ENCODE results near the gene ZBTB5. TPM values are rescaled to one million over a fixed set of nuclear protein-coding genes. Genes with fewer than 3 reads are reported as not detected.

Gene ZBTB5
- total and polyA plus RNA-seq, 2 of the 8 experiments (the other 6 are each of a cell fraction or from before 2014, with no cell fraction given): 13.3 to 14.5 TPM

DNA sequence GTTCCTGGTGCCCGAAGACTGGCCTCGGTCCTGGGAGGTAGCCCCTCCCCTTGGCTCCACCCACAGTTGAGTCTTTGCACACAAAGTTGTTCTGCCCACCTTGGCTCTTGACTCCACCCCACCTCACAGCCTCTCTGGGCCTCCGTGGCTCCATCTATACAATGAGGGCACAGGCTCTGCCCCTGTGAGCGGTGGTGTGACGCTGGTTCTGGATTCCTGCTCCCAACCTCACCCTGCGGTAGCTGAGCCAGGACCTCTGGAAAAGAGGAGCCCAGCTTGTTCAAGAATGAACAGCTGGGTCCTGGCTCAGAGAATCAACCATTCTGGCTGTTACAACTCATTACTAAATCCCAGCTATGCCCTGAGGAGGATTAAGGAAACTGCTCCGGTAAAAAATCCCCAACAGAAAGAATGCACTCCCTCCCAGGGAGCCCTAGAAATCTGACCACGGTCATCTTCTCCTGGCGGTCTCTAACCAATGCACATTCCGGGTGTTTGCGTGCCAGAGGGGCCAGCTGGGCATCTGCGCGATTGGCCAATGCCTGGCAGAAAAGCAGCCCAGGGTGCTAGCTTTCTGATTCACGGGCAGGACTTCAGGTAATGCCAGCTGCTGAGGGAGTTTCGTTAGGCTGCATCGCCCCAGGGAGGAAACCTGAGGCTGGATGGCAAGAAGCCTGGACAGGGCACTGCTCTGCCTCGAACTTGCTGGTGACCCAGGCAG lies 52.7 kb downstream of the ZBTB5 start (continued):
- TF ChIP-seq, protein P1, sequence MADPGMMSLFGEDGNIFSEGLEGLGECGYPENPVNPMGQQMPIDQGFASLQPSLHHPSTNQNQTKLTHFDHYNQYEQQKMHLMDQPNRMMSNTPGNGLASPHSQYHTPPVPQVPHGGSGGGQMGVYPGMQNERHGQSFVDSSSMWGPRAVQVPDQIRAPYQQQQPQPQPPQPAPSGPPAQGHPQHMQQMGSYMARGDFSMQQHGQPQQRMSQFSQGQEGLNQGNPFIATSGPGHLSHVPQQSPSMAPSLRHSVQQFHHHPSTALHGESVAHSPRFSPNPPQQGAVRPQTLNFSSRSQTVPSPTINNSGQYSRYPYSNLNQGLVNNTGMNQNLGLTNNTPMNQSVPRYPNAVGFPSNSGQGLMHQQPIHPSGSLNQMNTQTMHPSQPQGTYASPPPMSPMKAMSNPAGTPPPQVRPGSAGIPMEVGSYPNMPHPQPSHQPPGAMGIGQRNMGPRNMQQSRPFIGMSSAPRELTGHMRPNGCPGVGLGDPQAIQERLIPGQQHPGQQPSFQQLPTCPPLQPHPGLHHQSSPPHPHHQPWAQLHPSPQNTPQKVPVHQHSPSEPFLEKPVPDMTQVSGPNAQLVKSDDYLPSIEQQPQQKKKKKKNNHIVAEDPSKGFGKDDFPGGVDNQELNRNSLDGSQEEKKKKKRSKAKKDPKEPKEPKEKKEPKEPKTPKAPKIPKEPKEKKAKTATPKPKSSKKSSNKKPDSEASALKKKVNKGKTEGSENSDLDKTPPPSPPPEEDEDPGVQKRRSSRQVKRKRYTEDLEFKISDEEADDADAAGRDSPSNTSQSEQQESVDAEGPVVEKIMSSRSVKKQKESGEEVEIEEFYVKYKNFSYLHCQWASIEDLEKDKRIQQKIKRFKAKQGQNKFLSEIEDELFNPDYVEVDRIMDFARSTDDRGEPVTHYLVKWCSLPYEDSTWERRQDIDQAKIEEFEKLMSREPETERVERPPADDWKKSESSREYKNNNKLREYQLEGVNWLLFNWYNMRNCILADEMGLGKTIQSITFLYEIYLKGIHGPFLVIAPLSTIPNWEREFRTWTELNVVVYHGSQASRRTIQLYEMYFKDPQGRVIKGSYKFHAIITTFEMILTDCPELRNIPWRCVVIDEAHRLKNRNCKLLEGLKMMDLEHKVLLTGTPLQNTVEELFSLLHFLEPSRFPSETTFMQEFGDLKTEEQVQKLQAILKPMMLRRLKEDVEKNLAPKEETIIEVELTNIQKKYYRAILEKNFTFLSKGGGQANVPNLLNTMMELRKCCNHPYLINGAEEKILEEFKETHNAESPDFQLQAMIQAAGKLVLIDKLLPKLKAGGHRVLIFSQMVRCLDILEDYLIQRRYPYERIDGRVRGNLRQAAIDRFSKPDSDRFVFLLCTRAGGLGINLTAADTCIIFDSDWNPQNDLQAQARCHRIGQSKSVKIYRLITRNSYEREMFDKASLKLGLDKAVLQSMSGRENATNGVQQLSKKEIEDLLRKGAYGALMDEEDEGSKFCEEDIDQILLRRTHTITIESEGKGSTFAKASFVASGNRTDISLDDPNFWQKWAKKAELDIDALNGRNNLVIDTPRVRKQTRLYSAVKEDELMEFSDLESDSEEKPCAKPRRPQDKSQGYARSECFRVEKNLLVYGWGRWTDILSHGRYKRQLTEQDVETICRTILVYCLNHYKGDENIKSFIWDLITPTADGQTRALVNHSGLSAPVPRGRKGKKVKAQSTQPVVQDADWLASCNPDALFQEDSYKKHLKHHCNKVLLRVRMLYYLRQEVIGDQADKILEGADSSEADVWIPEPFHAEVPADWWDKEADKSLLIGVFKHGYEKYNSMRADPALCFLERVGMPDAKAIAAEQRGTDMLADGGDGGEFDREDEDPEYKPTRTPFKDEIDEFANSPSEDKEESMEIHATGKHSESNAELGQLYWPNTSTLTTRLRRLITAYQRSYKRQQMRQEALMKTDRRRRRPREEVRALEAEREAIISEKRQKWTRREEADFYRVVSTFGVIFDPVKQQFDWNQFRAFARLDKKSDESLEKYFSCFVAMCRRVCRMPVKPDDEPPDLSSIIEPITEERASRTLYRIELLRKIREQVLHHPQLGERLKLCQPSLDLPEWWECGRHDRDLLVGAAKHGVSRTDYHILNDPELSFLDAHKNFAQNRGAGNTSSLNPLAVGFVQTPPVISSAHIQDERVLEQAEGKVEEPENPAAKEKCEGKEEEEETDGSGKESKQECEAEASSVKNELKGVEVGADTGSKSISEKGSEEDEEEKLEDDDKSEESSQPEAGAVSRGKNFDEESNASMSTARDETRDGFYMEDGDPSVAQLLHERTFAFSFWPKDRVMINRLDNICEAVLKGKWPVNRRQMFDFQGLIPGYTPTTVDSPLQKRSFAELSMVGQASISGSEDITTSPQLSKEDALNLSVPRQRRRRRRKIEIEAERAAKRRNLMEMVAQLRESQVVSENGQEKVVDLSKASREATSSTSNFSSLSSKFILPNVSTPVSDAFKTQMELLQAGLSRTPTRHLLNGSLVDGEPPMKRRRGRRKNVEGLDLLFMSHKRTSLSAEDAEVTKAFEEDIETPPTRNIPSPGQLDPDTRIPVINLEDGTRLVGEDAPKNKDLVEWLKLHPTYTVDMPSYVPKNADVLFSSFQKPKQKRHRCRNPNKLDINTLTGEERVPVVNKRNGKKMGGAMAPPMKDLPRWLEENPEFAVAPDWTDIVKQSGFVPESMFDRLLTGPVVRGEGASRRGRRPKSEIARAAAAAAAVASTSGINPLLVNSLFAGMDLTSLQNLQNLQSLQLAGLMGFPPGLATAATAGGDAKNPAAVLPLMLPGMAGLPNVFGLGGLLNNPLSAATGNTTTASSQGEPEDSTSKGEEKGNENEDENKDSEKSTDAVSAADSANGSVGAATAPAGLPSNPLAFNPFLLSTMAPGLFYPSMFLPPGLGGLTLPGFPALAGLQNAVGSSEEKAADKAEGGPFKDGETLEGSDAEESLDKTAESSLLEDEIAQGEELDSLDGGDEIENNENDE (IDR thresholded peaks at IDR 0.05; ENCODE audit: insufficient replicate concordance, low read length): no peak
- no peak for TF ChIP-seq RNF2 (IDR thresholded peaks at IDR 0.05; ENCODE audit: borderline replicate concordance, low read depth, low read length, missing control alignments, poor library complexity, severe bottlenecking)
- TF ChIP-seq SIX5 (IDR thresholded peaks at IDR 0.05; ENCODE audit: low read depth, low read length): no peak
- no peak for TF ChIP-seq ASH2L (IDR thresholded peaks at IDR 0.05; ENCODE audit: low read length)
- TF ChIP-seq, protein P2, sequence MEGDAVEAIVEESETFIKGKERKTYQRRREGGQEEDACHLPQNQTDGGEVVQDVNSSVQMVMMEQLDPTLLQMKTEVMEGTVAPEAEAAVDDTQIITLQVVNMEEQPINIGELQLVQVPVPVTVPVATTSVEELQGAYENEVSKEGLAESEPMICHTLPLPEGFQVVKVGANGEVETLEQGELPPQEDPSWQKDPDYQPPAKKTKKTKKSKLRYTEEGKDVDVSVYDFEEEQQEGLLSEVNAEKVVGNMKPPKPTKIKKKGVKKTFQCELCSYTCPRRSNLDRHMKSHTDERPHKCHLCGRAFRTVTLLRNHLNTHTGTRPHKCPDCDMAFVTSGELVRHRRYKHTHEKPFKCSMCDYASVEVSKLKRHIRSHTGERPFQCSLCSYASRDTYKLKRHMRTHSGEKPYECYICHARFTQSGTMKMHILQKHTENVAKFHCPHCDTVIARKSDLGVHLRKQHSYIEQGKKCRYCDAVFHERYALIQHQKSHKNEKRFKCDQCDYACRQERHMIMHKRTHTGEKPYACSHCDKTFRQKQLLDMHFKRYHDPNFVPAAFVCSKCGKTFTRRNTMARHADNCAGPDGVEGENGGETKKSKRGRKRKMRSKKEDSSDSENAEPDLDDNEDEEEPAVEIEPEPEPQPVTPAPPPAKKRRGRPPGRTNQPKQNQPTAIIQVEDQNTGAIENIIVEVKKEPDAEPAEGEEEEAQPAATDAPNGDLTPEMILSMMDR (IDR thresholded peaks at IDR 0.05; ENCODE audit: control extremely low read depth in 1 of 3, insufficient read depth in 1 of 3, low read depth in 1 of 3, low read length in 3 of 3): no peak
- no peak for TF ChIP-seq TCF12 (IDR thresholded peaks at IDR 0.05; ENCODE audit: low read depth, low read length)
- no peak for TF ChIP-seq MAFK (IDR thresholded peaks at IDR 0.05; ENCODE audit: low read depth, low read length)
- TF ChIP-seq CEBPB (IDR thresholded peaks at IDR 0.05; ENCODE audit: low read depth, low read length): no peak

All from H1 (cell line).